Karpas-422 (cell line): ENCODE data around the gene PRICKLE2. TPM values are rescaled to one million over a fixed set of nuclear protein-coding genes. Genes with fewer than 3 reads are reported as not detected.

Source experiments
- DNase-seq: peaks from one replicate; pipeline ENCODE4 v3.0.0-alpha.2; 2015
- H2AFZ ChIP-seq: fragments of 200-600 bp; sonication (generic); 2 replicates; pipeline ENCODE4 v1.6.1; 2014; ENCODE audit warnings: antibody characterized with exemption, low read length, mixed read lengths
- H3K27ac ChIP-seq: fragments of 200-600 bp; sonication (generic); 2 replicates; pipeline ENCODE4 v1.5.1; 2014; ENCODE audit warnings: mild to moderate bottlenecking, low read length, moderate library complexity
- H3K27me3 ChIP-seq: fragments of 200-600 bp; sonication (generic); 2 replicates; pipeline ENCODE4 v1.6.1; 2014; ENCODE audit warnings: low read length, mixed read lengths
- H3K36me3 ChIP-seq: fragments of 200-600 bp; sonication (generic); 2 replicates; pipeline ENCODE4 v1.6.1; 2014; ENCODE audit warnings: low read length, mixed read lengths; ENCODE audit not compliant: insufficient read depth
- H3K4me1 ChIP-seq: fragments of 200-600 bp; sonication (generic); 2 replicates; pipeline ENCODE4 v1.6.1; 2014; ENCODE audit warnings: mild to moderate bottlenecking, low read length, mixed read lengths
- H3K4me2 ChIP-seq: fragments of 200-600 bp; sonication (generic); 2 replicates; pipeline ENCODE4 v1.6.1; 2014; ENCODE audit warnings: low read length, low read depth, mild to moderate bottlenecking; ENCODE audit not compliant: poor library complexity, severe bottlenecking
- H3K4me3 ChIP-seq: fragments of 200-600 bp; sonication (generic); 2 replicates; pipeline ENCODE4 v1.5.1; 2014; ENCODE audit warnings: mild to moderate bottlenecking, antibody characterized with exemption, low read length, mixed read lengths
- H3K79me2 ChIP-seq: fragments of 200-600 bp; sonication (generic); 2 replicates; pipeline ENCODE4 v1.6.1; 2014; ENCODE audit warnings: mild to moderate bottlenecking, low read length, mixed read lengths
- H3K9ac ChIP-seq: fragments of 200-600 bp; sonication (generic); 2 replicates; pipeline ENCODE4 v1.6.0; 2014; ENCODE audit warnings: low read length
- H3K9me2 ChIP-seq: fragments of 200-600 bp; sonication (generic), shearing (Covaris generic); replicated peaks from 2 replicates; pipeline ENCODE4 v1.6.0; 2014; ENCODE audit warnings: mild to moderate bottlenecking, low read length, moderate library complexity; ENCODE audit not compliant: insufficient read depth
- H3K9me3 ChIP-seq: fragments of 300-700, 200-600 bp; sonication (generic); 2 replicates; pipeline ENCODE4 v1.6.1; 2014; ENCODE audit warnings: low read length, mixed read lengths
- H4K20me1 ChIP-seq: fragments of 200-600 bp; sonication (generic); 2 replicates; pipeline ENCODE4 v1.6.1; 2014; ENCODE audit warnings: mild to moderate bottlenecking, antibody characterized with exemption, low read length, low read depth; ENCODE audit not compliant: insufficient read depth
- total RNA-seq: library from RNA; depleted of rRNA; stranded (reverse); fragments of >200 nt; shearing (Covaris generic); gene quantifications from 2 replicates; pipeline ENCODE4 v1.2.3, GENCODE V29; 2014; ENCODE audit warnings: low replicate concordance

PRICKLE2 gene
- total RNA-seq, 1 experiment from 2014 or later, result not detected

DNA sequence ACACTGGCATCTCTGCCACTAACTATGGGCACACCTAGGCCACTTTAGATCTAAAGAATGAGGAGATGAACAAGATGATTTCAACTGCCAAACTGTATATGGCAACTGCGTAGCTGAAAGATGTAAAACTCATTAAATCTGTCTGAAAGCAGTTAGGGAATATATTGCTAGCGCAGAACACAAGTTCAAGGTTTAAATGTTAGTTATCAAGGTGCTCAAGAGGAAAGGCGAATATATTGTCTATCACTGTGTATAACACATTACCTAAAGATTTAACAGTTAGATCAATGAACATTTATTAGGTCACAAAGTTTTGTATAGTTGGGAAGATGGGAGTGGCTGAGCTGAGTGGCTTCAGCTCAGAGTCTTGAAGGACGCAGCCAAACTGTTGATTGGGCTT lies 168.0 kb downstream of the PRICKLE2 start:
- DNase-seq, result no peak

GRCh38 chr3:64056606-64057180 lies 168.6 kb downstream of the PRICKLE2 start:
- H4K20me1 ChIP-seq, result no peaks in the 10 kb centered on the region
- DNase-seq, result no peak
- no peak overlapping the region for H3K4me3 ChIP-seq
- H3K27ac ChIP-seq, result no peak overlapping the region
- no peaks in the 10 kb centered on the region for H3K4me1 ChIP-seq
- no peak overlapping the region for H3K4me2 ChIP-seq
- H3K36me3 ChIP-seq, result no peaks in the 10 kb centered on the region
- H3K79me2 ChIP-seq, result no peaks in the 10 kb centered on the region
- no peak overlapping the region for H2AFZ ChIP-seq
- H3K9me2 ChIP-seq, result no peaks in the 10 kb centered on the region
- no peaks in the 10 kb centered on the region for H3K9me3 ChIP-seq
- H3K9ac ChIP-seq, result no peak overlapping the region
- H3K27me3 ChIP-seq, result no peaks in the 10 kb centered on the region

More for the DNA sequence above, 168.0 kb downstream of the PRICKLE2 start:
- no peaks in the 10 kb centered on the region for H3K9me2 ChIP-seq
- no peak overlapping the region for H3K9ac ChIP-seq
- H3K9me3 ChIP-seq, result no peaks in the 10 kb centered on the region
- H3K79me2 ChIP-seq, result no peaks in the 10 kb centered on the region
- H3K27me3 ChIP-seq, result no peaks in the 10 kb centered on the region
- H3K4me1 ChIP-seq, result no peaks in the 10 kb centered on the region
- no peak overlapping the region for H3K27ac ChIP-seq
- H3K4me2 ChIP-seq, result no peak overlapping the region
- no peaks in the 10 kb centered on the region for H4K20me1 ChIP-seq
- H2AFZ ChIP-seq, result no peak overlapping the region
- H3K36me3 ChIP-seq, result no peaks in the 10 kb centered on the region
- no peak overlapping the region for H3K4me3 ChIP-seq

DNA sequence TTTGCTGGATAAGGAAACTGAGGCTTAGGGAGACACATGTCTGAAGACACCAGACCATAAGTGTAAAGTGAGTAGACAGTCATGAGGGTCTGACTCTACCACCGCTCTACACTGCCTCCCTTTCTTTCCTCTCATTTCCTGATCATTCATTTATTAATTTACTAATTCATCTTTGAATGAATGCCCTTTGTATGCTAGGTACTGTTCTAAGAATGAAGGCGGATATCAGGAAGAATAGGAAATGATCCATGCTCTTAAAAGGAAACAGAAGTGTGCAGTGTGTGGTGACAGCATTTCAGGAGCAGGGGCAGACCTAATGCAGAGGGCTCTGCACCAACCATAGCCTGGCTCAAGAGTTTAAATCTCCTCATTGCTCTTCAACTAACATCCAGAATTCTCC lies 170.2 kb downstream of the PRICKLE2 start:
- no peak overlapping the region for H3K4me2 ChIP-seq
- no peaks in the 10 kb centered on the region for H3K36me3 ChIP-seq
- H3K9ac ChIP-seq, result no peak overlapping the region
- no peaks in the 10 kb centered on the region for H3K9me3 ChIP-seq
- no peaks in the 10 kb centered on the region for H3K9me2 ChIP-seq
- H3K79me2 ChIP-seq, result no peaks in the 10 kb centered on the region
- no peaks in the 10 kb centered on the region for H3K4me1 ChIP-seq
- no peaks in the 10 kb centered on the region for H3K27me3 ChIP-seq
- no peak overlapping the region for H2AFZ ChIP-seq
- DNase-seq, result no peak
- H3K27ac ChIP-seq, result no peak overlapping the region
- no peak overlapping the region for H3K4me3 ChIP-seq
- no peaks in the 10 kb centered on the region for H4K20me1 ChIP-seq

- no peaks in the 10 kb centered on the region for H3K9me2 ChIP-seq
- DNase-seq, result no peak
- no peak overlapping the region for H3K4me3 ChIP-seq
- no peak overlapping the region for H3K4me2 ChIP-seq
- no peaks in the 10 kb centered on the region for H3K36me3 ChIP-seq
- no peak overlapping the region for H3K27ac ChIP-seq
- H3K27me3 ChIP-seq, result no peaks in the 10 kb centered on the region
- H3K4me1 ChIP-seq, result no peaks in the 10 kb centered on the region
- H3K79me2 ChIP-seq, result no peaks in the 10 kb centered on the region
- H4K20me1 ChIP-seq, result no peaks in the 10 kb centered on the region
- no peak overlapping the region for H2AFZ ChIP-seq
- no peak overlapping the region for H3K9ac ChIP-seq
- no peaks in the 10 kb centered on the region for H3K9me3 ChIP-seq
Observed at GRCh38 chr3:64054488-64054887, 170.8 kb downstream of the PRICKLE2 start.

DNA sequence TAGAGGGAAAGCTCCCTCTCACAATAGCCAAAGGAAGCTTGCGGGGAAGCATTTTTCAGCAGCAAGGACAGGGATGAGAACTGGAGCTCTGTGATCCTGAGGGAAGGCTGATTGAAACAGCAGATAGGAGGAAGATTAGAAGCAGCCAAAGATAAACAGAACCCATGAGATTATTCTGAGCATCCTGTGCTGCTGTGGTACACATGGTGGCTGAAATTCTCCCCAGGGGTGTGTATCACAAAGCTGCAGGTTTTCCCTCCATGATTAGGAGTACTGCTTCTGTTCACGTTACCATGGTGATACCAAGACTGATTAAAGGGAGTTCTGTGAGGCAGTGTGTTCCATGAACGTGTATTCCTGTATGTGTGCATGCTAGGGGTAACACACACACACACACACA lies 171.7 kb downstream of the PRICKLE2 start:
- Histone ChIP-seq H3K4me1 (no peaks in the 10 kb centered on the region), H3K36me3 (no peaks in the 10 kb centered on the region)

GRCh38 chr3:64053117-64053516 lies 172.1 kb downstream of the PRICKLE2 start:
- Histone ChIP-seq H3K36me3 (no peaks in the 10 kb centered on the region), H3K4me1 (no peaks in the 10 kb centered on the region), H3K4me2 (no peak overlapping the region), H3K27me3 (no peaks in the 10 kb centered on the region), H3K9ac (no peak overlapping the region), H3K9me2 (no peaks in the 10 kb centered on the region), H3K79me2 (no peaks in the 10 kb centered on the region), H3K4me3 (no peak overlapping the region), H3K9me3 (no peaks in the 10 kb centered on the region), H4K20me1 (no peaks in the 10 kb centered on the region), H2AFZ (no peak overlapping the region), H3K27ac (no peak overlapping the region)
- DNase-seq, result no peak

More for the DNA sequence above, 171.7 kb downstream of the PRICKLE2 start:
- no peak overlapping the region for H3K9ac ChIP-seq
- H3K9me3 ChIP-seq, result no peaks in the 10 kb centered on the region
- H3K27me3 ChIP-seq, result no peaks in the 10 kb centered on the region
- no peak overlapping the region for H3K27ac ChIP-seq
- H3K4me2 ChIP-seq, result no peak overlapping the region
- no peaks in the 10 kb centered on the region for H3K9me2 ChIP-seq
- no peak overlapping the region for H3K4me3 ChIP-seq
- no peaks in the 10 kb centered on the region for H3K79me2 ChIP-seq
- DNase-seq, result no peak
- H2AFZ ChIP-seq, result no peak overlapping the region
- H4K20me1 ChIP-seq, result no peaks in the 10 kb centered on the region

- Histone ChIP-seq H3K4me2 (no peak overlapping the region), H3K9me2 (no peaks in the 10 kb centered on the region), H3K9ac (no peak overlapping the region), H3K4me3 (no peak overlapping the region), H3K9me3 (no peaks in the 10 kb centered on the region), H3K27me3 (no peaks in the 10 kb centered on the region), H3K27ac (no peak overlapping the region), H3K4me1 (no peaks in the 10 kb centered on the region), H2AFZ (no peak overlapping the region), H3K79me2 (no peaks in the 10 kb centered on the region), H4K20me1 (no peaks in the 10 kb centered on the region), H3K36me3 (no peaks in the 10 kb centered on the region)
- DNase-seq, result no peak
Observed at GRCh38 chr3:64049832-64050231, 175.4 kb downstream of the PRICKLE2 start.

DNA sequence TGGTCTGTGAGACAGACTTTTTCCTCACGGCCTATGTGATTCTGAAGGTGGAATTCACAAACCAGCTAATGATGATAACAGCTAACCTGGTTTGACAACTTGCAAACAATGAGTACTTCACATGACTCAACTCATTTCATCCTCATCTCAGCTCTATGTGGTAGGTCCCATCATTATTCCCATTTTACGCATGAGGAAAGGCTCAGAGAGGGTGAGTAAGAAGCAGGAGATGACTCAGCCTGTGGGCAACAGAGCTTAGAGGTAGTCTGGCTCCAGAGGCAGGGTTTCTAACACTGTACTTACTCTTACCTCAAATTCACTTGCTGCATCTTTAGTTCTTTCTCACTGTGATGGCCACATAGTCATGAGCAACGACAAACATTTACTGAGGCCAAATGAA lies 176.1 kb downstream of the PRICKLE2 start:
- Histone ChIP-seq H3K79me2 (no peaks in the 10 kb centered on the region), H3K9me2 (no peaks in the 10 kb centered on the region), H3K4me2 (no peak overlapping the region), H4K20me1 (no peaks in the 10 kb centered on the region), H2AFZ (no peak overlapping the region), H3K9me3 (no peaks in the 10 kb centered on the region), H3K27me3 (no peaks in the 10 kb centered on the region), H3K4me1 (no peaks in the 10 kb centered on the region), H3K27ac (no peak overlapping the region), H3K4me3 (no peak overlapping the region), H3K9ac (no peak overlapping the region), H3K36me3 (no peaks in the 10 kb centered on the region)
- DNase-seq, result no peak

DNA sequence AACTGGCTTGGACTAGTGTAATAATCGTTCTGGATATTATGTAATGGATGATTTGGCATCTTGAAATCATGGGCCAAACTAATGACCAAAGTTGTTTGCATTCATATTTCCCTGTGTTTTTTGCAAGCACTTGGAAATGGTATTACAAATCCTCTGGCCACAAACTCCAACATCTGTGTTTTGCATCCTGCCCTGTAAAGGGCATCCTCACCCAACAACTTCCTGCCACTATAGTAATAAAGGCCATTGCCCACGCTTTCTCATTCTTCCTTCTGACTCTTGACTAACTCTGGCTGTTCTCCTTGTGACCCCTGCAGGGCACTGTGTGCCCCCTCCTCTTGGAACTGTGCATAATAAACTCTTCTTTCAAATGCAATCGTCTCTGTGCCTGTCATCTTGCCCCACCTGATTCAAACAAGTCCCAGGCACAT lies 176.6 kb downstream of the PRICKLE2 start:
- Histone ChIP-seq H3K36me3 (no peaks in the 10 kb centered on the region), H3K4me3 (no peak overlapping the region), H3K27ac (no peak overlapping the region), H2AFZ (no peak overlapping the region), H3K4me2 (no peak overlapping the region), H4K20me1 (no peaks in the 10 kb centered on the region), H3K4me1 (no peaks in the 10 kb centered on the region), H3K27me3 (no peaks in the 10 kb centered on the region), H3K9me3 (no peaks in the 10 kb centered on the region), H3K79me2 (no peaks in the 10 kb centered on the region), H3K9ac (no peak overlapping the region), H3K9me2 (no peaks in the 10 kb centered on the region)
- no peak for DNase-seq
